ENCODE results near the gene LSM7.

The LSM7 gene

GRCh38 chr19:2320049-2320448 is 8.3 kb downstream of the LSM7 start:
- no peak for DNase-seq

- DNase-seq, result no peak
These were observed 8.8 kb downstream of the LSM7 start for GRCh38 chr19:2319551-2319950.

- no peak for DNase-seq
These were observed 9.5 kb downstream of the LSM7 start for GRCh38 chr19:2318923-2319322.

- DNase-seq, result no peak
These were observed 10.6 kb downstream of the LSM7 start for GRCh38 chr19:2317756-2318155.

- no peak for DNase-seq
These were observed 11.1 kb downstream of the LSM7 start for GRCh38 chr19:2317300-2317699.

- no peak for DNase-seq
These were observed 12.5 kb downstream of the LSM7 start for GRCh38 chr19:2315818-2316353.

GRCh38 chr19:2315121-2315817 is 13.1 kb downstream of the LSM7 start:
- DNase-seq, result no peak

GRCh38 chr19:2312820-2313501 is 15.4 kb downstream of the LSM7 start:
- DNase-seq, result no peak

- DNase-seq, result no peak
These were observed 17.3 kb downstream of the LSM7 start for GRCh38 chr19:2311093-2311492.

GRCh38 chr19:2309734-2310362 is 18.5 kb downstream of the LSM7 start:
- DNase-seq, result peak; percentile 59

GRCh38 chr19:2308114-2308556 is 20.3 kb downstream of the LSM7 start, which contains the start of gene LINGO3:
Gene LINGO3, minus strand, starts transcription at chr19:2308154. Its CDS starts 16,378 bp downstream, at chr19:2291776.
- no peak for DNase-seq

- no peak for DNase-seq
These were observed 20.8 kb downstream of the LSM7 start for GRCh38 chr19:2307518-2308012.

GRCh38 chr19:2306971-2307370 is 21.4 kb downstream of the LSM7 start:
- no peak for DNase-seq

- DNase-seq, result no peak
These were observed 22.0 kb downstream of the LSM7 start for GRCh38 chr19:2306281-2306806.

GRCh38 chr19:2305452-2306280 is 22.7 kb downstream of the LSM7 start:
- no peak for DNase-seq

GRCh38 chr19:2303211-2303798 is 25.1 kb downstream of the LSM7 start:
- no peak for DNase-seq

- no peak for DNase-seq
These were observed 25.8 kb downstream of the LSM7 start for GRCh38 chr19:2302319-2303210.

- DNase-seq, result no peak
These were observed 27.9 kb downstream of the LSM7 start for GRCh38 chr19:2300533-2300932.

- DNase-seq, result no peak
These were observed 32.2 kb downstream of the LSM7 start for GRCh38 chr19:2296141-2296540.

GRCh38 chr19:2294687-2295335 is 33.6 kb downstream of the LSM7 start:
- DNase-seq, result no peak
